Uterus (tissue), 4 donors: ENCODE measurements around the gene IRX2. TPM values are rescaled to one million over a fixed set of nuclear protein-coding genes. Genes with fewer than 3 reads are reported as not detected.

Experiments used
- DNase-seq, 2 donors: peaks; one replicate each; pipeline ENCODE4 v3.0.0-alpha.2; 2019 to 2020
- H3K27ac ChIP-seq, 2 donors: fragments of 200-600 bp; sonication (generic); 1 replicate in 1 of 2; 2 replicates in 1 of 2; pipeline ENCODE4 v1.5.1; 2016 to 2018
- H3K27me3 ChIP-seq, 2 donors: fragments of 200-600 bp; sonication (generic); one replicate each; pipeline ENCODE4 v1.5.1; 2018 to 2019; ENCODE audit warnings: control low read depth in 1 of 2
- H3K36me3 ChIP-seq, 2 donors: fragments of 200-600 bp; sonication (generic); one replicate each; pipeline ENCODE4 v1.5.1; 2019; ENCODE audit warnings: control low read depth in 1 of 2
- H3K4me1 ChIP-seq, 2 donors: fragments of 200-600 bp; sonication (generic); one replicate each; pipeline ENCODE4 v1.5.1; 2018 to 2019; ENCODE audit warnings: control low read depth in 1 of 2
- H3K4me3 ChIP-seq, 2 donors: fragments of 200-600 bp; sonication (generic); 1 replicate in 1 of 2; 2 replicates in 1 of 2; pipeline ENCODE4 v1.5.1; 2018 to 2019; ENCODE audit warnings: mild to moderate bottlenecking in 1 of 2
- H3K9me3 ChIP-seq, 2 donors: fragments of 200-600 bp; sonication (generic); one replicate each; pipeline ENCODE4 v1.5.1; 2019; ENCODE audit warnings: control low read depth in 1 of 2
- POLR2A ChIP-seq, 2 donors: fragments of 450-650 bp; IDR thresholded peaks; one replicate each; pipeline ENCODE4 v1.6.1; 2016; ENCODE audit warnings: antibody characterized with exemption in 2 of 2, mild to moderate bottlenecking in 1 of 2, moderate library complexity in 1 of 2
- intact Hi-C: fragments of 100-400 bp; cut with DNase I; formaldehyde crosslinking; loops from one replicate; pipeline ENCODE4 v1.15.1; 2023; ENCODE audit warnings: low total_unique reads
- total RNA-seq, 4 donors: library from RNA; depleted of rRNA in 3 of 4; stranded (reverse); fragments of >200 nt in 3 of 4; gene quantifications; one replicate each; pipeline versions ENCODE4 v1.1.0 to v1.2.4, GENCODE V29; 2014 to 2023
- TF ChIP-seq, protein P1 (sequence below), 4 experiments: fragments of 200-600 bp in 2 of 4; fragments of 450-650 bp in 2 of 4; sonication (generic) in 2 of 4; IDR thresholded peaks; one replicate each; pipeline ENCODE4 v1.5.1; 2016 to 2019; ENCODE audit warnings: antibody characterized with exemption in 4 of 4, mild to moderate bottlenecking in 2 of 4, moderate library complexity in 1 of 4
- donor health status: DM: yes; HTN: yes; CAD: no.

Gene IRX2
- total RNA-seq, 4 donors from 2014 or later: 0.77 TPM; not detected in 3

DNA sequence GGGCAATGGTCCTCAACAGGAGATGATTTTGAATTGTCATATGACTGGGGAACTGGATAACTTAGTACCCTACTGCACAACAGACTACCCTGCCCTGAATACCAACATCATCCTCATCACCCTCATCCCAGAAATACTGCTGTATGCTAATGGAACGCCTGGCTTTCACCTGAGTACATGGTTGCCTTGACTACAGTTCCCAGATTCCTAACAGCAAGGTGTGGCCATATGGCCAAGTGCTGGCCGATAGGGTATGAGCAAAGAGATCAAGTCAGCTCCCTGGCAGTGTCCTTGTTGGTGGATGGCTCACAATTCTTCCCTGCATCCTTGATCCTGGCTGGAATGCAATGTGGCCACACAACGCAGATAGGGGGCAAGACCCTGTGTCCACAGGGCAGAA is 31.2 kb upstream of the IRX2 start:
- H3K4me1 ChIP-seq: no peaks in the 10 kb centered on the region
- no peaks in the 10 kb centered on the region for H3K36me3 ChIP-seq
- H3K4me3 ChIP-seq: no peak overlapping the region
- TF ChIP-seq, protein P1, sequence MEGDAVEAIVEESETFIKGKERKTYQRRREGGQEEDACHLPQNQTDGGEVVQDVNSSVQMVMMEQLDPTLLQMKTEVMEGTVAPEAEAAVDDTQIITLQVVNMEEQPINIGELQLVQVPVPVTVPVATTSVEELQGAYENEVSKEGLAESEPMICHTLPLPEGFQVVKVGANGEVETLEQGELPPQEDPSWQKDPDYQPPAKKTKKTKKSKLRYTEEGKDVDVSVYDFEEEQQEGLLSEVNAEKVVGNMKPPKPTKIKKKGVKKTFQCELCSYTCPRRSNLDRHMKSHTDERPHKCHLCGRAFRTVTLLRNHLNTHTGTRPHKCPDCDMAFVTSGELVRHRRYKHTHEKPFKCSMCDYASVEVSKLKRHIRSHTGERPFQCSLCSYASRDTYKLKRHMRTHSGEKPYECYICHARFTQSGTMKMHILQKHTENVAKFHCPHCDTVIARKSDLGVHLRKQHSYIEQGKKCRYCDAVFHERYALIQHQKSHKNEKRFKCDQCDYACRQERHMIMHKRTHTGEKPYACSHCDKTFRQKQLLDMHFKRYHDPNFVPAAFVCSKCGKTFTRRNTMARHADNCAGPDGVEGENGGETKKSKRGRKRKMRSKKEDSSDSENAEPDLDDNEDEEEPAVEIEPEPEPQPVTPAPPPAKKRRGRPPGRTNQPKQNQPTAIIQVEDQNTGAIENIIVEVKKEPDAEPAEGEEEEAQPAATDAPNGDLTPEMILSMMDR (IDR thresholded peaks at IDR 0.05): no peak
- no peak for TF ChIP-seq POLR2A (IDR thresholded peaks at IDR 0.05)
- intact Hi-C loops: no loop called here
- no peak overlapping the region for H3K27ac ChIP-seq
- H3K9me3 ChIP-seq: no peaks in the 10 kb centered on the region
- DNase-seq: no peak
- H3K27me3 ChIP-seq: no peaks in the 10 kb centered on the region

DNA sequence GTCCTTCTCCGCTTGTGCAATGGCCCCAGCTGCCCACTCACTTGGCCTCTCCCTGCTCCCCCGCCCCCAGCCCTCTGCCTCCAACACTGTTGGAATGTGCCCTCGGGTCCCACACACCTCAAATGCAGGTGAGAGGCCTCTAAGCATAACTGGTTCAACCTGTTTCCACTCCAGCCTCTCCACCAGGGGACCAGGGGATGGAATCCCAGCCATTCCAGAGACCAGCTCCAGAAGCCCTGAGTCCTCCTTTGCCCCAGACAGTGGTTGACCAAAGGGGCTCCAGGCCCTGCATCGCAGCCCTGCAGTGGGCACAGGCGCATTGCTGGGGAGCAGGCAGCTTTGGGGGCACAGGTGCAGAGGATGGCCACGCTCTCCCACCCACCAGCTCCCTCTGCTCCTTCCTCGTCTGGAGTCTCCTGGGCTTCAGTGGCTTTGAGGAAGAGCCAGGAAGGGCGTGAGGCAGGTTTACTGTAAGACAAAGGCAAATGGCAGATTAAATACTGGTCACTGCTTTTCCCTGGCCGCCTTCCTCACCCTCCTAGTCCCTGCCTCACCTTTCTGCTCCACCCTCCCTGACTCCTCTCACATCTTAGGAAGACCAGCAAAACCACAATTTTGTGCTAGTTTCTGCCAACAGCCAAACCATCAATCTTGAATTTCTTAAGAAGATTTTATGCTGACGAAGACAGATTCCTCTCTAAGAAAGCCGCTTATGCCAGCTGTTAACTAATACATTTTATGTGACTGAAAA is 29.1 kb upstream of the IRX2 start:
- DNase-seq: no peak
- Histone ChIP-seq H3K9me3 (no peaks in the 10 kb centered on the region), H3K36me3 (no peaks in the 10 kb centered on the region), H3K4me1 (no peaks in the 10 kb centered on the region), H3K27ac (no peak overlapping the region), H3K4me3 (no peak overlapping the region), H3K27me3 (no peaks in the 10 kb centered on the region)
- intact Hi-C loops: no loop called here
- TF ChIP-seq, protein P1 (IDR thresholded peaks at IDR 0.05): no peak
- no peak for TF ChIP-seq POLR2A (IDR thresholded peaks at IDR 0.05)

DNA sequence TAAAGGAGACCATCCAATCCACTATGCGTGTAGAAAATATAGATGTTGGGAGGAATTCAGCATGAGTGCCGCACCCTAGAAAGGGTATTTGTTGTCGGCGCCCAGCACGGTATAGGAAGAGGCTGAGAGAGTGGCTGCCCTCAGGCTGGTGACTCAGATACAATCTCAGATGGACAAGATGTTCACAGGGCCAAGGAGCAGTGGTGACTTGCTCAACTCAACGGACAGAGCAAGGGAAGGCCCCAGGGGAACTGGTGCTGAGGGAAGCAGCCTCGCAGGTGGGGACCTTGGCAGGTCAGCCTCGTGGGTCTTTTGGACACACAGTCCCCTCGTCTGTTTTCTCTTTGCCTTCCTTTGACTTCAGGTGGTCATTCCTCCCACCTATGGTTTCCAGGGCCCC is 28.0 kb upstream of the IRX2 start:
- no peak for DNase-seq

DNA sequence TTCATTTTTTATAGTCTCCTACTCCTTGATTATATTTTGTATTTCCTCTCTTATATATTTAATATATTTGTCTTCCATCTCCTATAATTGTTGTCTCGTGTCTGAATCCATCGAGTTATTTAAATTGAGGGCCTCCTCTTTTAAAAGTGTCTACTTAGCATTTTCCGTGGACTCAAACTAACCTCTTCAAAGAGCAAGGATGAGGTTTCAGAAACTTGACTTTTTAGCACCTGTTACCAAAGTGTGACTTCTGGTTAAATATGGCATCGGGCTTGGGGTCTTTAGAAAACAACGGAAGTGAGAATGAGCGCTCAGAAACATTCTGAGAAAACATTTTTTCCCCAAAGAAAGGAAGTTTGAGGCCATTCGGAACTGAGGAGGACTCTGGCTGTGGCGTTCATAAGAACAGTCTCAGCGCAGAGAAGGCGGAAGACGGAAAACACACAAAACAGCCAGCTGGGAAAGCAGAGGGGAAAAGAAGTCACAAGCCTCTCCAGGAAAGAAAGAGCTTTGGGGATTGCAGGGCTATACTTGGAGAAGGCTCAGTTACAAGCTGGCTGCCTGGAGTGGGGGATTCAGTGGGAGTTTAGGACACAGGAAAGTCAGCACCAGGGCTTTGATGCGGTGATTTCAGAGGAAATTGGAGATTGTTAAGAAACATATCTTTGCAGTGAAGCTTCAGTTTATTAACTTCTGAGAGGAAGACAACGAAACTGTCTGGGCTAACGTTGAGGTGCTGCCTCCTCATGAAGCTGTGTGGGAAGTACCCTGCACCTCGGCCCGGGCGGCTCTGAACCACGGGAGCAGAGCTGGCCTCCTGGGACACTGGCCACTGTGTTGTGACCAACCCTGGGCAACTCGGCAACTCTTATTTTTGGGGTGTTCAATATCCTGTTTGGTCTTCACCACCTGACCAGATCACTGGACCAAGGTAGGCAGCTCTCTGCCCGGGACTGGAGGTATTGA is 25.1 kb upstream of the IRX2 start:
- intact Hi-C loops: no loop called here
- Histone ChIP-seq H3K4me3 (no peak overlapping the region), H3K4me1 (no peaks in the 10 kb centered on the region), H3K27me3 (peaks cover 0 to 6% of the 10 kb centered on the region in 2 donors), H3K9me3 (no peaks in the 10 kb centered on the region), H3K27ac (no peak overlapping the region), H3K36me3 (no peaks in the 10 kb centered on the region)
- TF ChIP-seq POLR2A (IDR thresholded peaks at IDR 0.05): no peak
- TF ChIP-seq, protein P1 (IDR thresholded peaks at IDR 0.05): no peak
- no peak for DNase-seq

More for the DNA sequence above, 28.0 kb upstream of the IRX2 start:
- Histone ChIP-seq H3K4me1 (no peaks in the 10 kb centered on the region), H3K27me3 (peaks cover 0 to 6% of the 10 kb centered on the region in 2 donors), H3K9me3 (no peaks in the 10 kb centered on the region), H3K27ac (no peak overlapping the region), H3K4me3 (no peak overlapping the region), H3K36me3 (no peaks in the 10 kb centered on the region)
- intact Hi-C loops: no loop called here
- TF ChIP-seq, protein P1 (IDR thresholded peaks at IDR 0.05): no peak
- no peak for TF ChIP-seq POLR2A (IDR thresholded peaks at IDR 0.05)

DNA sequence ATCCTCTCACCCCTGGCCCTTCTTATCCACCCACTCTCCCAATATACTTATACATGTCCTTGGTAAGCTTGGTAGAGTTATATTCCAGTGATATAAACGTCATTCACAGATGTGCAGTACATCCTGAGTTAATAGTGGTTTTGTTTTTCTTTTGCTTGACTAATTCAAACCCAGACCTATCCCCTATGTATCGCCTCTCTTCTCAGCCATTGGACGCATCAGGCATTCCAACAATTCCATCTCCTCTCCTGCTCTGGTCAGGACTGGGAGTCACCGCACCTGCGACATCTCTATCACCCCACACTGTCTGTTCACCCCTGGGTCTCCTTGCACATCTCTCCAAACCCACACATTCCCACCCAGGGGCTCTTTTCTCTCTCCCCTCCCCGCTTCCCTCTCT is 21.9 kb upstream of the IRX2 start:
- Histone ChIP-seq H3K36me3 (no peaks in the 10 kb centered on the region), H3K9me3 (no peaks in the 10 kb centered on the region), H3K4me1 (no peaks in the 10 kb centered on the region), H3K27ac (no peak overlapping the region), H3K4me3 (no peak overlapping the region), H3K27me3 (peaks cover 0 to 11% of the 10 kb centered on the region in 2 donors)
- no peak for DNase-seq
- TF ChIP-seq, protein P1 (IDR thresholded peaks at IDR 0.05): no peak
- no peak for TF ChIP-seq POLR2A (IDR thresholded peaks at IDR 0.05)
- intact Hi-C loops: no loop called here
